Cardiac muscle cell (in vitro differentiated cells and primary cell): ENCODE measurements around the gene NME7. TPM values are rescaled to one million over a fixed set of nuclear protein-coding genes. Genes with fewer than 3 reads are reported as not detected.
A peak's percentile ranks its signal among the peaks of the same experiment; 100 is the strongest.

ENCODE experiments used
- DNase-seq, 2 donors: peaks; one replicate each; pipeline versions ENCODE4 v3.0.0 to v3.0.0-alpha.2; 2010 to 2017; ENCODE audit warnings: low read depth in 1 of 2, low spot score in 1 of 2
- H3K27ac ChIP-seq: fragments of 200-600 bp; sonication (generic); 2 replicates; pipeline ENCODE4 v1.5.1; 2016
- H3K27me3 ChIP-seq: fragments of 200-600 bp; sonication (generic); 2 replicates; pipeline ENCODE4 v1.6.0; 2016; ENCODE audit warnings: control low read depth
- H3K36me3 ChIP-seq: fragments of 200-600 bp; sonication (generic); 2 replicates; pipeline ENCODE4 v1.5.1; 2016; ENCODE audit warnings: control low read depth
- H3K4me1 ChIP-seq: fragments of 200-600 bp; sonication (generic); 2 replicates; pipeline ENCODE4 v1.8.1; 2017; ENCODE audit warnings: low read depth, mild to moderate bottlenecking, mixed run types
- H3K4me3 ChIP-seq: fragments of 200-600 bp; sonication (generic); 2 replicates; pipeline ENCODE4 v1.5.1; 2016; ENCODE audit warnings: mild to moderate bottlenecking
- H3K9me3 ChIP-seq: fragments of 200-600 bp; sonication (generic); 2 replicates; pipeline ENCODE4 v1.5.1; 2017; ENCODE audit warnings: low read depth, mild to moderate bottlenecking, control low read depth
- polyA plus RNA-seq: library from polyadenylated mRNA; unstranded; fragments of >200 nt; fragmentation: Nextera tagmentation; extraction: Ambion mirVana; gene quantifications from 2 replicates; pipeline ENCODE4 v1.2.1, GENCODE V29; 2016
- total RNA-seq: library from RNA; depleted of rRNA; stranded (reverse); fragments of >200 nt; gene quantifications from 2 replicates; pipeline ENCODE4 v1.2.3, GENCODE V29; 2016
- TF ChIP-seq, protein P1 (sequence below): IDR thresholded peaks from 2 replicates; pipeline ENCODE4 v1.5.1; 2012; ENCODE audit warnings: low read depth, mild to moderate bottlenecking, low read length

The NME7 gene
- total and polyA plus RNA-seq, 2 experiments from 2014 or later, result 10.1 to 110 TPM

DNA sequence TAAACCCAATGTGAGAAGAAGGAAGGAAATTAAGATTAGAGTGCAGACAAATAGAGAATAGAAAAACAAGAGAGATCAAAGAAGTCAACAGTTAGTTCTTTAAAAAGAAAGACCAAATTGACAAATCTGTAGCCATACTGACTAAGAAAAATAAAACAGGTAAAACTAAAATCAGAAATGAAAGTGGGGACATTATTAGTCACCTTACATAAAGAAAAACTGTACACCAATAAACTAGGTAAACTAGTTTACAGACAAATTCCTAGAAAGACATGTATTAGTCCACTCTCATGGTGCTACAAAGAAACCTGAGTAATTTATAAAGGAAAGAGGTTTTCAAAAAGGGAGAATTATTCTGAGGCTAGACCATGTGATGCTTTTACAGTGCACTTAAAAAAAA, 22.7 kb upstream of the NME7 start:
- Histone ChIP-seq H3K9me3 (no peaks in the 10 kb centered on the region), H3K4me3 (no peak overlapping the region), H3K27me3 (no peaks in the 10 kb centered on the region), H3K27ac (no peak overlapping the region), H3K4me1 (no peaks in the 10 kb centered on the region), H3K36me3 (peaks cover 46% of the 10 kb centered on the region)
- DNase-seq, result no peak
- TF ChIP-seq, protein P1, sequence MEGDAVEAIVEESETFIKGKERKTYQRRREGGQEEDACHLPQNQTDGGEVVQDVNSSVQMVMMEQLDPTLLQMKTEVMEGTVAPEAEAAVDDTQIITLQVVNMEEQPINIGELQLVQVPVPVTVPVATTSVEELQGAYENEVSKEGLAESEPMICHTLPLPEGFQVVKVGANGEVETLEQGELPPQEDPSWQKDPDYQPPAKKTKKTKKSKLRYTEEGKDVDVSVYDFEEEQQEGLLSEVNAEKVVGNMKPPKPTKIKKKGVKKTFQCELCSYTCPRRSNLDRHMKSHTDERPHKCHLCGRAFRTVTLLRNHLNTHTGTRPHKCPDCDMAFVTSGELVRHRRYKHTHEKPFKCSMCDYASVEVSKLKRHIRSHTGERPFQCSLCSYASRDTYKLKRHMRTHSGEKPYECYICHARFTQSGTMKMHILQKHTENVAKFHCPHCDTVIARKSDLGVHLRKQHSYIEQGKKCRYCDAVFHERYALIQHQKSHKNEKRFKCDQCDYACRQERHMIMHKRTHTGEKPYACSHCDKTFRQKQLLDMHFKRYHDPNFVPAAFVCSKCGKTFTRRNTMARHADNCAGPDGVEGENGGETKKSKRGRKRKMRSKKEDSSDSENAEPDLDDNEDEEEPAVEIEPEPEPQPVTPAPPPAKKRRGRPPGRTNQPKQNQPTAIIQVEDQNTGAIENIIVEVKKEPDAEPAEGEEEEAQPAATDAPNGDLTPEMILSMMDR, result no peak

DNA sequence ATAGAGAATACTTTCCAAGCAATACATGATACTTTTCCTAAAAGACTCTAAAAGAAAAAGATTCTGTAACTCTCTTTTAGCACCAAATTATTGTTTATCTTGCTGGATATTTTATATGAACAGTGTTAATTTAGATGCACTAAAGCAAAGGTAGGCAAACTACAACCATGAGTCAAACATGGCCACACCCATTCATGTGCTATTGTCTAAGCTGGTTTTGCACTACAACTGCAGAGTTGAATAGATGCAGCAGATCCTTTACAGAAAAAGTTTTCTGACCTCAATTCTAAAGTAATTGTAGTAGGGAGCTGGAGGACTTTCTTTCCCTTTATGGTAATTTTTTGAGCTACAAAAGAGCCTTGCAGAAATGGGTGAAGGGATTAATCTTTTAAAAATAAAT, 19.8 kb upstream of the NME7 start:
- no peaks in the 10 kb centered on the region for H3K4me1 ChIP-seq
- no peaks in the 10 kb centered on the region for H3K27me3 ChIP-seq
- no peak overlapping the region for H3K4me3 ChIP-seq
- H3K9me3 ChIP-seq, result no peaks in the 10 kb centered on the region
- TF ChIP-seq, protein P1, result no peak
- no peak overlapping the region for H3K27ac ChIP-seq
- peaks cover 31% of the 10 kb centered on the region for H3K36me3 ChIP-seq
- no peak for DNase-seq

DNA sequence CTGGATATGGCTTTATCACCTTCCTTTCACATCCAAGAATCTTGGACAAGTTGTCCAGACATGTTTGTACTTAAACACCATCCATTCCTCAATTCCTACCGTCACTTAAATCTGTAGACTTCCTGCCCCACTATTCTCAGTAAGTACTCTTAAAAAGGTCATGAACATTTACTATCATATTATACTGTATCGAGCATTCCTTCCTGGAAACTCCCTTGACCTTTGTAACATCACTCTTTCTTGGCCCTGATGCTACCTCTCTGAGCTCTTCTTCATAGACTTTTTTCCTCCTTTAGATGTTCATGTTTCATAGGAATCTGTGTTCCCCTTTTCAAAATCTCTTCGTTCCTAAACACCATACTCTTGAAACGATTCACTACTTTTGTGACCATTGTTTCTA, 15.9 kb upstream of the NME7 start:
- Histone ChIP-seq H3K27me3 (no peaks in the 10 kb centered on the region), H3K36me3 (peaks cover 40% of the 10 kb centered on the region), H3K9me3 (no peaks in the 10 kb centered on the region), H3K4me1 (no peaks in the 10 kb centered on the region), H3K27ac (no peak overlapping the region), H3K4me3 (no peak overlapping the region)
- DNase-seq, result no peak
- TF ChIP-seq, protein P1, result no peak

DNA sequence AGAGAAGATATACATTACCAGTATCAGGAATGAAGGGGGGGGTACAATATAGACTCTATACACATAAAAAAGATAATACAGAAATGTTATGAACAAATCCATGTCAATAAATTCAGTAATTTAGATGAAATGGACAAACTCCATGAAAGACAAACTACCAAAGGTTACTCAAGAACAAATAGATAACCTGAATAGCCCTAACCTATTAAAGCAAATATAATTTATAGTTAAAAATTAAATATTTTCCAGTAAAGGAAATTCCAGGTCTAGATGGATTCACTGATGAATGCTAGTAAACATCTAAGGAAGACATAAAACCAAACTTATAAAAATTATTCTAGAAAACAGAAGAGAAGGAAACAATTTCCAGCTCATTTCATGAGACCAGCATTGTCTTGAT, 13.6 kb upstream of the NME7 start:
- no peaks in the 10 kb centered on the region for H3K27me3 ChIP-seq
- H3K27ac ChIP-seq, result no peak overlapping the region
- H3K9me3 ChIP-seq, result no peaks in the 10 kb centered on the region
- peaks cover 46% of the 10 kb centered on the region for H3K36me3 ChIP-seq
- no peak overlapping the region for H3K4me3 ChIP-seq
- TF ChIP-seq, protein P1, result no peak
- no peak for DNase-seq
- H3K4me1 ChIP-seq, result no peaks in the 10 kb centered on the region

DNA sequence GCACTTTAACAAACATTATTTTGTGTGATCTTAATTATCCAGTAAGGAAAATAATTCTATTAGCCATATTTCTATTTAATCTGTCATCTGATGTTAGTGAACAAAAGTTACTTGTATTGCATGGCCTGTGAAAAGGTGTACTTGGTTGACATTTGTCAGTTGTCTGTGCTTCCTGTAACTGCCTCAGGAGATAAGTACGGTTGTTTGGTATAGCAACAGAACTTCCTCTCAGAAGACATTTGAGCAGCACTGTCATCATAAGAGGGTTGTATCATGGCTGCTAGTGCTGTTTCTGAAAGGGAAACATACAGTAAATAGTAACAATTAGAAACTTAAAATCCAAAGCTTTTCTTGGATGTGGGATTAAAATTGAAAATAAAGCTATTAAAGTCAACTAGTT, 3.8 kb upstream of the NME7 start:
- TF ChIP-seq, protein P1, result no peak
- H3K27ac ChIP-seq, result no peak overlapping the region

DNA sequence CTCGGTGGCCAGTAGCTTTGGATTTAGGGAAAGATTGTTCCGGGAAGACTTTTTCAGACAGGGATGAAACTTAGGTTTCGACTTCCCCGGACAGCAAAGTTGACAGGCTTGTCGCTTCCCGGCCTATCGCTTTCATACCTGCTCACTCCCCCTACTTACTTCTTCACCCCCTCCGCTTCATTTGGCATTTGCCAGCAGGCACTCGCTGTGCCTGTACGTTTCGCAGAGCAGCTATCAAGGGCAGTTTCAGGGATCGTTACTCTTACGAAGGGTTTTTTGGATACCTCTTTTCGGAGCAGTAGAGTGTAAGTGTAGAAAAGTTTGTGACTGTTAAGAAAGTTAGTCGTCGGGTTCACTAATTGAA, 791 bp upstream of the NME7 start:
- H3K36me3 ChIP-seq, result peaks cover 10% of the 10 kb centered on the region
- peak overlapping the region; percentile 68 for H3K27ac ChIP-seq
- H3K27me3 ChIP-seq, result no peaks in the 10 kb centered on the region
- H3K4me3 ChIP-seq, result peak overlapping the region; percentile 54
- peak in 1 of 2 donors; percentile 34 for DNase-seq
- TF ChIP-seq, protein P1, result no peak
- H3K9me3 ChIP-seq, result no peaks in the 10 kb centered on the region
- H3K4me1 ChIP-seq, result peaks cover 10% of the 10 kb centered on the region

More for the DNA sequence above, 3.8 kb upstream of the NME7 start:
- Histone ChIP-seq H3K4me1 (peaks cover 10% of the 10 kb centered on the region), H3K36me3 (peaks cover 22% of the 10 kb centered on the region), H3K4me3 (no peak overlapping the region), H3K9me3 (no peaks in the 10 kb centered on the region), H3K27me3 (no peaks in the 10 kb centered on the region)
- no peak for DNase-seq
